OCI-LY3 (cell line): ENCODE measurements around the gene ADAMTS3.

ENCODE experiments used
- CTCF ChIP-seq: fragments of 200-600, 300-600 bp; sonication (generic); IDR thresholded peaks from 2 replicates; pipeline ENCODE4 v1.5.1; 2014; ENCODE audit warnings: antibody characterized with exemption, low read length, low read depth
- EZH2phosphoT487 ChIP-seq: fragments of 200-600 bp; shearing (Covaris generic); IDR thresholded peaks from 2 replicates; pipeline ENCODE4 v1.6.1; 2018; ENCODE audit warnings: antibody characterized with exemption, mixed run types, low read depth

DNA sequence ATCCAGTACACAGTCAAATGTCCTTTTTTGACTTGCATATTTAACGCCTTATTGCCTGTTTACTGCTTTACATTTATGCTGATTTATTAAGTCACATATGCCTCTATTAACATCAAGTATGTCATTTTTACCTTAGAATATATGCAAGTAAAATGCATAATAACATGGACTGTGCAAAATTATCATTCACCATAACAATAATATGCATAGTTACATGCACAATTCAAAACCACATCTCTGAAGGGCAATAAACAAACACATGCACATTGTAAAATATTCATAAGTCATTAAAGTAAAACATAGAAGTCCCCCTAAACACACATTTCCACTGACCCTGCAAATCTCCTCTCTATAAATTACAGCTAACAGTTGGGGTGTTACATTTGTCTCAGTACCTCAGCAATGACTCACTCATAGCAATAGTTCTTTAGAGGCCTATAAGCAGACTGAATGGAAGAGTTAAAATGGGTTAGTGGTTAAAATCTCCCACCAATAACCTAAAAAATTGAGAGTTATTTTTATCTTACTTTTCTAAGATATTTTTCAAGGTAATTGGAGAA, 61.1 kb downstream of the ADAMTS3 start:
- TF ChIP-seq CTCF (no peak), EZH2phosphoT487 (no peak)
